ENCODE measurements around the gene ALAS1.

Gene ALAS1

GRCh38 chr3:52202384-52203077 is 4.6 kb downstream of the ALAS1 start:
- no peak for DNase-seq

DNA sequence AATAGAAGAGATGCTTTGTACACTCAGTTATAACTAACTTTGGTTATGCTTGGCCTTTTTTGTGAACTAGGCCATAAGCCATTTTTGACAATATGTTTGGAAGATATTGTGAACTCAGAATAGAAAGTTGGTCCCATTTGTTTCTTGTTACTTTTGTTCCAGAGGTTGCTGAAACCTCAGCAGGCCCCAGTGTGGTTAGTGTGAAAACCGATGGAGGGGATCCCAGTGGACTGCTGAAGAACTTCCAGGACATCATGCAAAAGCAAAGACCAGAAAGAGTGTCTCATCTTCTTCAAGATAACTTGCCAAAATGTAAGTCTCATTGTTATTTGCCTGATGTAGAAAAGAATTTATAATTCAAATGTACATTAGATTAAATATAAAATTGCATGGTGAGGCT is 5.7 kb downstream of the ALAS1 start:
- DNase-seq: no peak

DNA sequence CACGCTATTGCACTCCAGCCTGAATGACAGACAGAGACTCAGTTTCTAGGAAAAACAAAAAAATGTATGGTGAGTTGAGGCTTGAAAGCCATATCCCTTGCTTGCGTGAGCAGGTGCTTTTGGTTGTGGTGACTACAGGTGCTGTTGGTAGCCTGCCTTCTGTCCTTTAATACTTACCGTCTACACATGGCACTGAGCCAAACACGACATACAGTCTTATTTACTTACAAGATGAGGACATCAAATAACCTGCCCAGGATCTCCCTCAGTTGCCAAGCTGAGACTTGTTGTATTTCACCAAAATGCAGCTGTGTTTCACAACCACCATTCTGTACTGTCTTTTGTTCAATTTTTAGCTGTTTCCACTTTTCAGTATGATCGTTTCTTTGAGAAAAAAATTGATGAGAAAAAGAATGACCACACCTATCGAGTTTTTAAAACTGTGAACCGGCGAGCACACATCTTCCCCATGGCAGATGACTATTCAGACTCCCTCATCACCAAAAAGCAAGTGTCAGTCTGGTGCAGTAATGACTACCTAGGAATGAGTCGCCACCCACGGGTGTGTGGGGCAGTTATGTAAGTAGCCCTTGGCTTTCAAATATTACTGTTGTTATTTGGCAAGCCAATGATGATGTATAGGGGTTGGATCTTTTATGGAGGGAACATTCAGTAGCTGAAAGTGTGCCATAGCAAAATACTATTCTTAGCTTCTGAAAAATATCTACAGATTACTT is 6.5 kb downstream of the ALAS1 start:
- DNase-seq: peak; percentile 74 to 91

DNA sequence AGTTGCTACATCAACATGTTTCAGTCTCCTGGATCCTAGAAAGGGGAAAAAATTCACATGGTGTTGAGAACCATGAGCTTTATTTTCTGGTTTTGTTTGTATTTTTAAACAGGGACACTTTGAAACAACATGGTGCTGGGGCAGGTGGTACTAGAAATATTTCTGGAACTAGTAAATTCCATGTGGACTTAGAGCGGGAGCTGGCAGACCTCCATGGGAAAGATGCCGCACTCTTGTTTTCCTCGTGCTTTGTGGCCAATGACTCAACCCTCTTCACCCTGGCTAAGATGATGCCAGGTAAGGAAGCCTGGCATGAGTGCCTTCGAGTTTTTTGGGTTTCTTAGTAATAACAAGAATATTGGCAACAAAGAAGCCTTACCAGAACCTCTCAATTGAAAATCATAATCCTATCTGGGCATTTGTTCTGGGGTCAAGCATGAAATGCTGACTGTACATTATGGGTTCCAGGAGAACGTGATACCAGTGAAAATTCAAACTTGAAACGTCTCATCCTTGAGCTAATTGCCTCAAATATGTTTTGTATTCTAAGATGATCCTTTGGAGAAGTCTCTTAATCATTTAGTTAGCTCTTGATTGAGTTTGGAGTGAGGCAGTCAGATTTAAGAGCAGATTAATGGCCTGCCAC is 7.9 kb downstream of the ALAS1 start:
- DNase-seq: no peak

GRCh38 chr3:52208556-52208955 is 10.6 kb downstream of the ALAS1 start:
- no peak for DNase-seq

- DNase-seq: no peak
Observed at GRCh38 chr3:52210037-52210436, 12.1 kb downstream of the ALAS1 start.

DNA sequence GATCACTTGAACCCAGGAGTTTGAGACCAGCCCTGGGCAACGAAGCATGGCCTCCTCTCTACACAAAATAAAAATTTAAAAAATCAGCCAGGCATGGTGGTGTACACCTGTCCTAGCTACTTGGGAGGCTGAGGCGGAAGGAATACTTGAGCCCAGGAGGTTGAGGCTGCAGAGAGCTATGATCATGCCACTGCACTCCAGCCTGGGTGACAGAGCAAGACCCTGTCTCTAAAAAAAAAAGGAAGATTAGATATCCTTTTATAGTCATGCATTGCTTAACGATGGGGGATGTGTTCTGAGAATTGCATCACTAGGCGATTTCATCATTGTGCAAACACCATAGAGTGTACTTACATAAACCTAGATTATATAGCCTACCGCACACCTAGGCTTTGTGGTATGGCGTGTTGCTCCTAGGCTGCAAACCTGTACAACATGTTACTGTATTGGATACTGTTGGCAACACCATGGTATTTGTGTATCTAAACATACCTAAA is 12.6 kb downstream of the ALAS1 start:
- DNase-seq: no peak

DNA sequence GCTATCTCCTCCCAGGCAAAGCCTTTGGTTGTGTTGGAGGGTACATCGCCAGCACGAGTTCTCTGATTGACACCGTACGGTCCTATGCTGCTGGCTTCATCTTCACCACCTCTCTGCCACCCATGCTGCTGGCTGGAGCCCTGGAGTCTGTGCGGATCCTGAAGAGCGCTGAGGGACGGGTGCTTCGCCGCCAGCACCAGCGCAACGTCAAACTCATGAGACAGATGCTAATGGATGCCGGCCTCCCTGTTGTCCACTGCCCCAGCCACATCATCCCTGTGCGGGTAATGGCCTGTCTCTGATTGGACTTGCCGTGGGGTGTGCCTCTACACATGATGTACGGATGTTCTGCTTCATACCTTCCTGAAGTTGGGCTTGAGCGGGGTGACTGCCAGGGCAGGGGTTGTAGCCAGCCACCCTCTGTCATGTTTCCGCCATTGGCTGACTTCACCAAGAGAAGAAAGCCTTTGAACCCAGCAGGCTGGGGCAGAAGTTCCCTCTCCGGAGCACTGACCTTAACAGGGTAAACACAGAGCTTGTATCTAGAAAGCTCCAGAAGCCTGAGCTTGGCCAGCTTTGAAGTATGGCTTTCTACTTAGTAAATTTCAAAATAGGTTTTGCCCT is 13.4 kb downstream of the ALAS1 start:
- no peak for DNase-seq

DNA sequence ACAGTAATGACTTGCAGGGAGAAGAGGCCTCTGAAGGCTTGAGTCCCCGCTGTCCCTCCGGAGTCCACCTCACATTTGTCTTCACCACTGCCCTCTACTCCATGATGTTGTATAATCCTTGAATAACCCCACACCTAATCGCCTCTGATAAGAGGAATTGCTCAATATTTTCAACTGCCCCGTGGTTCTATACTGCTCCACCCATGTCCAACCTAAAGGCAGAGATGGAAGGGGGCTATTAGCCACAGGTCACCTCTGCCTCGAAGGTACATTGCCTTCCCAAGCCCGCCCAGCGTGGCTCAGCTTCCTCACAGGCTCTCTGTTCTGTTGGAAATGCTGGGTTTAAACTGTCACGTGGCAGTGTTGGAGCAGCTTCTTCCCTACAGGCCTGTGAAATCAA is 15.0 kb downstream of the ALAS1 start:
- DNase-seq: no peak

GRCh38 chr3:52213901-52214300 is 15.9 kb downstream of the ALAS1 start:
- DNase-seq: no peak

- DNase-seq: no peak
Observed at GRCh38 chr3:52215351-52215750, 17.4 kb downstream of the ALAS1 start.

DNA sequence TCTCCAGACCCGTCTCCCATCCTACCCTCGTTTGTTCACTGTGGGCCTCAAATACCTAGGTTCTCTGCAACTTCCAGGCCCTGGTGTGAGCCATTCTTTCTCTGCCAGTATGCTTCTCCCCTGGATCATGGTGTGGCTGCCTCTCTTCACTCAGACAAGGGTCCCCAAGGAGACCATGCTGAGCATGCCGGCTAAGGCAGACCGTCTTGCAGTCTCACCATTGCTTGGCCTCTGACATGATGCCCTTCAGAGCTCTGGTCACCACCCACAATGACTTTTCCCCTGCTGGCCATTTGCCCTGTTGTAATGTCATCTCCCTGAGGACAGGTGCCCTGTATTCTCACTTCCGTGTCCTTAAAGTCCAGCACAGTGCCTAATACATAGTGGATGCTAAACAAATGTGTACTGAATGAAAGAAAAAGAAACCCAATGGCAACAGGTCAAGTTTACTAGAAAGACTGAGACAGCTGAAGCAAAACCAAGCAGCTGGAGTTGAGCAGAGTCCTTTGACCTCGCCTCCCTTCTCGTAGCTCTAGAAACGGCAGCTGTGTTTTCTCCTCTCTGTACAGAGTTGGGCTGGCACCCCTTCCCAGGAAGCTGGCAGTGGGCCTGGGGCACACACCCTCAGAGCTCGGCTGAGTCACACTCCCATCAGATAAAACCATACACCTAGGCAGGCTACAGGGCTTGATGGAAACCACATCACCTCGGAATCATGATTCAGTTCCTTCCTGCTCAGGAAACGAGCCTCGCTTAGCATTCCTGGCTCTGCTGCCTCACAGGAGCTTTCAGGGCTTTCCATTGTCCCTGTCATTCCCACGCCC is 18.8 kb downstream of the ALAS1 start:
- peak in 1 of 2 experiments; percentile 41 for DNase-seq

- DNase-seq: no peak
Observed at GRCh38 chr3:52217409-52217805, 19.4 kb downstream of the ALAS1 start.

DNA sequence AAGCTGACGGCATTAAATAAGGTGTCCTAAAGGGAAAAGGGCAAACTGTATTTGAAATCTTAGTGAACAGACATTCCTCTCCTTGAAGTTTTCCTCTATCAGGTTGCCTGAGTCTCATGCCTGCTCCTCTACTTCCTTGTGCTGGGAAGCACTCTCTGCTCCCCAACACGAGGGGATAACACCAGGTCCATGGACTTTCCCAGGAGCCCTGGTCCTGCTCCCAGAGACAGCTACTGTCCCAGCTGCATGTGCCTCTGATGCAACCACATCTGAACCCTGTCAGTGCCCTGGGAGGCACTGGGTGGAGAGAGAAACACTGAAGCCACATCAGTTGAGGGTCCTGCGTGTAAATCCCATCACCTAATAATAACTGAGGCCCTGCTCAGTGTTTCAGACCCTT is 20.1 kb downstream of the ALAS1 start:
- DNase-seq: no peak

- DNase-seq: no peak
Observed at GRCh38 chr3:52218454-52218853, 20.5 kb downstream of the ALAS1 start.

- DNase-seq: no peak
Observed at GRCh38 chr3:52218937-52219650, 21.1 kb downstream of the ALAS1 start.

- peak; percentile 55 to 62 for DNase-seq
Observed at GRCh38 chr3:52220380-52221026, 22.5 kb downstream of the ALAS1 start.

DNA sequence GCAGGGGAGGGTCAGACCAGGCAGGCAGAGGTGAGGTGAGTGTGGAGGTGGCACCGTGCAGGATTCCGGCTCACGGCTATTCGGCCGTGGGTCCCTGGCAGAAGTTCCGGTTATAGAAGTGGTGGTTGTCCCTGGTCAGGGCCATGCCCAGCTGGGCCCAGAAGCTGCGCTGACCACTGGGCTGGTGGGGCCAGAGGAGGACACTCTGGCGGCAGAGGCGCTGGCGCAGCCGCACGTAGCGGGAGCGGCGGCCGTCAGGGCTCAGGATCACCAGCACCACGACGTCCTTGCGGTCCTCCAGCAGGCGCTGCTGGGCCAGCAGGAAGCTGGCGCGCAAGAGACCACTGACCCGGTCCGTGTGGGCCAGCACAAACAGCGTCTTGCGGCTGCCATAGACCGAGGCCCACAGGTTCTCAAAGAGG is 23.2 kb downstream of the ALAS1 start:
- no peak for DNase-seq

DNA sequence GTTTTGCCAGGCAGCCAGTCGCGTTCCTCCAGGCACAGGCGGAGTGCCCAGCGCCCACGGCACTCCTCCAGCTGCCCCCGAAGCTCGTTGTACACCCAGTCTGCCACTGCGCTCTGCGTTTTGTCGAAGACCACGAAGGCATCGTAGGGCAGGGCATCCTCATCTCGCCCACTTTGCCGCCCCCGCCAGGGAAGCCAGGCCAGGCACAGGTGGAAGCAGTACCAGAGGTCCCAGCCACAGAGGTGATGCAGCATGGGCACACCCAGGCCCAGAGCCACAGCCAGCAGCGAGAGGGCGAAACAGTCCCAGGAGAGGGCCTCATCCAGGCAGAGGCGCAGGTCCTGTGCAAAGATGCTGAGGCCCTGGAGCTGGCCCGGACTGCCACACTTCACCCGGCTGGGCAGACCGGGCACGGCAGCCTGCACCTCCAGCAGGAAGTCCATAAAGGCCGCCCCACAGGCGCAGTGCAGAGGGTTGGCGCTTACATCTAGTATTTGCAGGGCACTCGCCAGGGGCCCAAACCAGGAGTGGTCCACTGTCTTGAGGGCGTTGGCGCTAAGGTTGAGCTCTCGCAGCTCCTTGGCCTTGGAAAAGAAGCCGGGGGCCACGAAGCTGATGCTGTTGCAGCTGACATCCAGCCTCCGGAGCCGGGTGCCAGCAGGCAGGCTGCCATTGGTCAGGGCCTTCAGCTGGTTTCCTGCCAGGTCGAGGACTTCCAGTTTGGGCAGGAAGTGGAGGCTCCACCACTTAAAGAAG is 23.8 kb downstream of the ALAS1 start:
- no peak for DNase-seq
